Endothelial cell of umbilical vein (primary cell): ENCODE results near the gene ANKRD44. TPM values are rescaled to one million over a fixed set of nuclear protein-coding genes. Genes with fewer than 3 reads are reported as not detected.

Experiments used
- BruUV-seq: library from RNA; stranded (reverse); fragments of 400-500 nt; replicated peaks from 2 replicates; lab custom pipeline; 2021; lab: Mats Ljungman, UMichigan
- CTCF ChIA-PET: fragments of 300-600, 350-600 bp; sonication (Branson Sonifier 250); formaldehyde crosslinking; loops from one replicate; lab custom pipeline; 2021; ENCODE audit warnings: antibody characterized with exemption, inconsistent platforms; lab: Charles Lee
- POLR2A ChIA-PET: fragments of 300-600, 350-600 bp; sonication (Branson Sonifier 250); formaldehyde crosslinking; loops from one replicate; lab custom pipeline; 2021; ENCODE audit warnings: antibody characterized with exemption, inconsistent platforms; lab: Charles Lee
- DNase-seq: peaks from one replicate; pipeline ENCODE4 v3.0.0-alpha.2; 2011; ENCODE audit warnings: low read depth, low spot score
- FAIRE-seq: peaks from 2 replicates; lab custom pipeline; 2011; peaks lifted over from hg19 to GRCh38; lab: Jason Lieb, UNC
- H2AFZ ChIP-seq: 2 replicates; pipeline ENCODE4 v1.6.0; 2012; ENCODE audit warnings: low read depth, low read length, control low read depth, inconsistent platforms
- H3K27ac ChIP-seq: 2 replicates; pipeline ENCODE4 v1.5.1; 2011; ENCODE audit warnings: low read depth, mild to moderate bottlenecking, control low read depth, low read length, moderate library complexity; ENCODE audit not compliant: insufficient read depth
- H3K27me3 ChIP-seq, 2 experiments: 2 replicates each; pipeline versions ENCODE4 v1.6.0 to v1.6.1; 2011; ENCODE audit warnings: low read length in 2 of 2, mixed read lengths in 1 of 2; ENCODE audit not compliant: control insufficient read depth in 2 of 2, insufficient read depth in 2 of 2
- H3K36me3 ChIP-seq, 2 experiments: 2 replicates in 1 of 2; 3 replicates in 1 of 2; pipeline ENCODE4 v1.5.1; 2011; ENCODE audit warnings: low read length in 2 of 2, mild to moderate bottlenecking in 1 of 2, moderate library complexity in 1 of 2; ENCODE audit not compliant: control insufficient read depth in 2 of 2, insufficient read depth in 2 of 2; ENCODE audit errors: extremely low read depth in 1 of 2
- H3K4me1 ChIP-seq: 3 replicates; pipeline ENCODE4 v1.5.1; 2011; ENCODE audit warnings: mild to moderate bottlenecking, low read length; ENCODE audit not compliant: control insufficient read depth, insufficient read depth; ENCODE audit errors: extremely low read depth
- H3K4me2 ChIP-seq: 2 replicates; pipeline ENCODE4 v1.6.1; 2011; ENCODE audit warnings: low read length, control low read depth, mixed read lengths; ENCODE audit not compliant: insufficient read depth
- H3K4me3 ChIP-seq, 3 experiments: fragments of 200-600 bp in 1 of 3; sonication (generic), shearing (Covaris generic) in 1 of 3; replicated peaks in 1 of 3; 2 replicates each; pipeline ENCODE4 v1.5.1; 2011 to 2016; ENCODE audit warnings: control low read depth in 3 of 3, low read length in 3 of 3, mild to moderate bottlenecking in 2 of 3, inconsistent platforms in 1 of 3, low read depth in 1 of 3, moderate library complexity in 1 of 3; ENCODE audit not compliant: insufficient read depth in 1 of 3
- H3K79me2 ChIP-seq: 2 replicates; pipeline ENCODE4 v1.6.0; 2012; ENCODE audit warnings: low read length, inconsistent platforms; ENCODE audit not compliant: control insufficient read depth, insufficient read depth
- H3K9ac ChIP-seq: replicated peaks from 2 replicates; pipeline ENCODE3; 2011; ENCODE audit warnings: low read length, control low read depth; ENCODE audit not compliant: insufficient read depth; ENCODE audit errors: extremely low read depth
- H3K9me1 ChIP-seq: replicated peaks from 3 replicates; pipeline ENCODE4 v1.6.0; 2011; ENCODE audit warnings: mild to moderate bottlenecking, low read length; ENCODE audit not compliant: control insufficient read depth, insufficient read depth; ENCODE audit errors: extremely low read depth
- H3K9me3 ChIP-seq: replicated peaks from 2 replicates; pipeline ENCODE4 v1.5.1; 2012; ENCODE audit warnings: low read length, inconsistent platforms; ENCODE audit not compliant: control insufficient read depth, insufficient read depth
- H4K20me1 ChIP-seq: replicated peaks from 2 replicates; pipeline ENCODE3; 2011; ENCODE audit warnings: mild to moderate bottlenecking, low read length; ENCODE audit not compliant: control insufficient read depth, insufficient read depth; ENCODE audit errors: extremely low read depth
- EZH2 ChIP-seq: IDR thresholded peaks from 2 replicates; pipeline ENCODE4 v1.6.1; 2012; ENCODE audit warnings: borderline replicate concordance, low read depth, mild to moderate bottlenecking, moderate library complexity, low read length, inconsistent platforms; ENCODE audit not compliant: severe bottlenecking
- FOS ChIP-seq: IDR thresholded peaks from 2 replicates; pipeline ENCODE4 v1.6.1; 2011; ENCODE audit warnings: mild to moderate bottlenecking, low read length, moderate library complexity, borderline replicate concordance; ENCODE audit not compliant: insufficient read depth
- GATA2 ChIP-seq: IDR thresholded peaks from 2 replicates; pipeline ENCODE4 v1.7.0; 2011; ENCODE audit warnings: low read depth, mild to moderate bottlenecking, moderate library complexity, mixed read lengths, low read length; ENCODE audit not compliant: insufficient read length, insufficient read depth
- JUN ChIP-seq: IDR thresholded peaks from 2 replicates; pipeline ENCODE4 v1.6.1; 2011; ENCODE audit warnings: borderline replicate concordance, low read depth; ENCODE audit not compliant: insufficient read length, insufficient read depth
- MYC ChIP-seq: IDR thresholded peaks from one replicate; pipeline ENCODE4 v1.6.1; 2011; ENCODE audit warnings: mild to moderate bottlenecking, low read depth, low read length
- POLR2A ChIP-seq: IDR thresholded peaks from 2 replicates; pipeline ENCODE4 v1.6.1; 2012; ENCODE audit warnings: low read depth, mild to moderate bottlenecking, control low read depth, low read length
- POLR2AphosphoS5 ChIP-seq: IDR thresholded peaks from 2 replicates; pipeline ENCODE4 v1.6.1; 2012; ENCODE audit warnings: low read depth, mild to moderate bottlenecking, control low read depth, low read length, moderate library complexity; ENCODE audit not compliant: insufficient read depth
- dilution Hi-C: fragments of 300-500 bp; cut with MboI; formaldehyde crosslinking; loops from one replicate; pipeline ENCODE4 v1.15.0; 2019; ENCODE audit warnings: low sequenced_read_pairs; ENCODE audit not compliant: extremely low pct_ligation_motif_present
- intact Hi-C: fragments of 100-400 bp; cut with micrococcal nuclease; formaldehyde crosslinking; loops from one replicate; pipeline ENCODE4 v1.10.0; 2022
- polyA plus RNA-seq, 4 experiments: library from polyadenylated mRNA; depleted of rRNA in 3 of 4; stranded (reverse) in 3 of 4; unstranded in 1 of 4; fragments of >200 nt; gene quantifications; 2 replicates each; pipeline versions ENCODE4 v1.2.1 to v1.2.3, GENCODE V29; 2011 to 2012; ENCODE audit warnings: missing spikeins in 1 of 4
- total RNA-seq: library from RNA; stranded (reverse); gene quantifications from 2 replicates; pipeline ENCODE4 v1.2.3, GENCODE V29; 2021
- TF ChIP-seq, protein P1 (sequence below): IDR thresholded peaks from 2 replicates; pipeline ENCODE4 v1.6.1; 2011; ENCODE audit not compliant: insufficient read depth, insufficient read length
- TF ChIP-seq, protein P2 (sequence below), 2 donors: IDR thresholded peaks; 1 replicate in 1 of 2; 2 replicates in 1 of 2; pipeline ENCODE4 v1.5.1; 2011; ENCODE audit warnings: low read length in 2 of 2, mild to moderate bottlenecking in 2 of 2, moderate library complexity in 2 of 2, control low read depth in 1 of 2, inconsistent platforms in 1 of 2, low read depth in 1 of 2; ENCODE audit not compliant: insufficient read depth in 1 of 2; ENCODE audit errors: extremely low read depth in 1 of 2

The ANKRD44 gene
- total and polyA plus RNA-seq, 2 donors (not counting 3 experiments of a cell fraction or from before 2014, with no cell fraction given) = 3.4 to 6.1 TPM

DNA sequence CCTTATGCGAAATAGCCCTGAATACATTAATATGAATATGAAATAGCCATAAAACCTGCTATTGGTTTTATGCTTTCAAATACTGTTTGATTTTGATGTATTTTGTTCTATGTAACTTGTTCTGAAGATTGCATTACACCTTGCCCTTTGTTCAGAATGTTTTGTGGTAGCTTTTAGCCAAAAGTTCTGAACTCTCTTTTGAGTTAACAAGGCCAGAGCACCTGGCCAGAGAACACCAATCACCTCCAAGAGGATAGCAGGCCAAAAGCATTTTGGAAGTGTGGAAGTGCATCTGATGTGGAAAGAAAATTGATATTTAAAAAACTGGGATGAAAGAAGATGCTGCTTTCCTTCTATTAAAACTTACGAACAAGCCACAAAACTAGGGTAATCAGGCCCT lies 297.5 kb downstream of the ANKRD44 start:
- Histone ChIP-seq H3K9ac (no peak overlapping the region), H3K4me3 (no peak overlapping the region), H3K4me2 (no peak overlapping the region), H3K36me3 (no peaks in the 10 kb centered on the region), H3K79me2 (no peaks in the 10 kb centered on the region), H4K20me1 (no peaks in the 10 kb centered on the region), H3K9me1 (no peaks in the 10 kb centered on the region), H3K4me1 (no peaks in the 10 kb centered on the region), H3K9me3 (no peaks in the 10 kb centered on the region), H3K27me3 (no peaks in the 10 kb centered on the region), H2AFZ (no peak overlapping the region), H3K27ac (no peak overlapping the region)
- intact Hi-C loops (loop anchor here (2.0 to 5.0 kb wide), 3 partner anchors 66 to 764 kb away; partner anchors contain the start of gene ANKRD44), dilution Hi-C loops (no loop called here)
- FAIRE-seq = no peak
- no TSS peak for BruUV-seq
- ChIA-PET CTCF (interaction anchor here (1.8 to 3.4 kb wide), 4 partner anchors 10 to 111 kb away, joined by 9 to 17 read pairs (median 14); no protein-coding TSS in a partner anchor), POLR2A (no interaction called here)
- TF ChIP-seq POLR2A (no peak), FOS (no peak), JUN (no peak), MYC (no peak), POLR2AphosphoS5 (no peak), EZH2 (no peak), GATA2 (no peak)
- TF ChIP-seq, protein P1, sequence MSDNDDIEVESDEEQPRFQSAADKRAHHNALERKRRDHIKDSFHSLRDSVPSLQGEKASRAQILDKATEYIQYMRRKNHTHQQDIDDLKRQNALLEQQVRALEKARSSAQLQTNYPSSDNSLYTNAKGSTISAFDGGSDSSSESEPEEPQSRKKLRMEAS = no peak
- TF ChIP-seq, protein P2, sequence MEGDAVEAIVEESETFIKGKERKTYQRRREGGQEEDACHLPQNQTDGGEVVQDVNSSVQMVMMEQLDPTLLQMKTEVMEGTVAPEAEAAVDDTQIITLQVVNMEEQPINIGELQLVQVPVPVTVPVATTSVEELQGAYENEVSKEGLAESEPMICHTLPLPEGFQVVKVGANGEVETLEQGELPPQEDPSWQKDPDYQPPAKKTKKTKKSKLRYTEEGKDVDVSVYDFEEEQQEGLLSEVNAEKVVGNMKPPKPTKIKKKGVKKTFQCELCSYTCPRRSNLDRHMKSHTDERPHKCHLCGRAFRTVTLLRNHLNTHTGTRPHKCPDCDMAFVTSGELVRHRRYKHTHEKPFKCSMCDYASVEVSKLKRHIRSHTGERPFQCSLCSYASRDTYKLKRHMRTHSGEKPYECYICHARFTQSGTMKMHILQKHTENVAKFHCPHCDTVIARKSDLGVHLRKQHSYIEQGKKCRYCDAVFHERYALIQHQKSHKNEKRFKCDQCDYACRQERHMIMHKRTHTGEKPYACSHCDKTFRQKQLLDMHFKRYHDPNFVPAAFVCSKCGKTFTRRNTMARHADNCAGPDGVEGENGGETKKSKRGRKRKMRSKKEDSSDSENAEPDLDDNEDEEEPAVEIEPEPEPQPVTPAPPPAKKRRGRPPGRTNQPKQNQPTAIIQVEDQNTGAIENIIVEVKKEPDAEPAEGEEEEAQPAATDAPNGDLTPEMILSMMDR (IDR thresholded peaks at IDR 0.05; ENCODE audit: extremely low read depth in 1 of 2, insufficient read depth in 1 of 2, low read depth in 1 of 2, low read length in 2 of 2) = no peak
- DNase-seq = no peak
